ENCODE data around the gene GJD3.
A peak's percentile ranks its signal among the peaks of the same experiment; 100 is the strongest.

Gene GJD3

DNA sequence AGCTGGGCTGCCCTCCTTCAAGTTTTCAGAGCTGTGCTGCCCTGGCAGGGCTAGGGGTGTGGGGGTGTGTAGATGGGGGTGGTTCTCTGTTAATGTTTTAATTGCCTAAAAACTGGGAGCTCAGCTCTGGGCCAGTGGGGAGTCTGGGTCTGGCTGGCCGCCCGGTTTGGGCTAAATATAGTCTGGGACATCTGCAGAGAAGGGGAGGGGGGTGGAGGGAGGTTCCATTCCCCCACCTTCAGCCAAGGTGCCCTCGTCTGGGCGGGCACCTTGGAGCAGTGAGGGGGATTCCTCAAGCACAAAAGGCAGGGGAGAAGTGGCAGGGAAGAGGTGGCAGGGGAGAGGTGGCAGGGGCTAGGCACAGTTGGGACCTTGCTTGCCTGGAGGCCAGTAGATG is 42.6 kb downstream of the GJD3 start:
- DNase-seq = no peak

DNA sequence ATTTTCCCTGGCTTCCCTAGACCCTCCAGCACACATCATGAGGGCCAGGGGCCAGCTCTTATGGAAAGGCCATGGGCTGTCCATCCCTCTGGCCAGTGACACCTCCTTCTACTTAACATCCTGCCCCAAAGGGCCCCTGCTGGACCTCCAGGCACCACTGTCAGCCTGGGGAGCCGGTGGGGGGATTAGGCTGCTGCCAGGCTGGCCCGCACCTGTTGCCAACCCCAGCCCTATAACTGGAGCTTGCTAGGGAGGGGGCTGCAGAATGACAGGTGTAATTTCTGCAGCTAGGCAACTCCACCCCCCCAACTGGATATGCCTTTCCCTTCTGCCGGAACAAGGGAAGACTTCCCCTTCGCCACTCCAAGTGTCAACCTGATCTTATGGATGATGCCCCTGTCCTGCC is 43.0 kb downstream of the GJD3 start:
- no peak for DNase-seq

DNA sequence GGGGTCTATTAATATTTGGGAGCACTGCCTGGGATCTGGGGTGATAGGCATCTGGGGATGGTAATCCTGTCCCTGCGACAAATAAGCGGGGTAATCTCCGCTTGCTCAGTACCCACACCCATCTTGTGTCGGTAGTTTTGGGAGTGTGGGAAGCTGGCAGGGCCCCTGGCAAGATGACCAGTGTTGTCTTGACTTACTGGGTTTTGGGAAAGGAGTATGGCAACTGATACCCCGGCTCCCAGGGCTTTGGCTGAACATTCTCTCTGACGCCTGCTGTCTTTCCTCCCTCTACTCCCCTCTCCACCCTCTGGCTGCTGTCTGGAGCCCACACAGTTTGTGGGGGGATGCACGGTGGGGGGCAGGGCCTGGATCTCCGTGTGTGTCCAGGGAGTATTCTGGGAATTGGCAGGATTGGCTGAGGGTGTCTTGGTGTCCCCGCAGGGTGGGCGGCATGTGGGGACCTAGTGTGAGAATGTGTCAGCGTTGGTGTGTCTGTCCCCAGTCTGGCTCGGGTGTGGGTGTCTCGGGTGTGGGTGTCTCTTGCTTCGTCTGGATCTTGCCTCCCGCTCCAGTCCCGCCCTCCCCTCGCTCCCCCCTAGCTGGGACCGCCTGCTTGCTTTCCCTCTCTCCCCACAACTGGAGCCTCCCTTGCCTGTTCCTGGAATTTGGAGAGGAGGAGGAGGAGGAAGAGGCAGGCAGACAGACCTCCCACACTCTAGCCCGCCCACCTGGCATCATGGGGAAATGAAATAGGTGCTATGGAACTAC is 43.6 kb downstream of the GJD3 start:
- DNase-seq = peak; percentile 44

DNA sequence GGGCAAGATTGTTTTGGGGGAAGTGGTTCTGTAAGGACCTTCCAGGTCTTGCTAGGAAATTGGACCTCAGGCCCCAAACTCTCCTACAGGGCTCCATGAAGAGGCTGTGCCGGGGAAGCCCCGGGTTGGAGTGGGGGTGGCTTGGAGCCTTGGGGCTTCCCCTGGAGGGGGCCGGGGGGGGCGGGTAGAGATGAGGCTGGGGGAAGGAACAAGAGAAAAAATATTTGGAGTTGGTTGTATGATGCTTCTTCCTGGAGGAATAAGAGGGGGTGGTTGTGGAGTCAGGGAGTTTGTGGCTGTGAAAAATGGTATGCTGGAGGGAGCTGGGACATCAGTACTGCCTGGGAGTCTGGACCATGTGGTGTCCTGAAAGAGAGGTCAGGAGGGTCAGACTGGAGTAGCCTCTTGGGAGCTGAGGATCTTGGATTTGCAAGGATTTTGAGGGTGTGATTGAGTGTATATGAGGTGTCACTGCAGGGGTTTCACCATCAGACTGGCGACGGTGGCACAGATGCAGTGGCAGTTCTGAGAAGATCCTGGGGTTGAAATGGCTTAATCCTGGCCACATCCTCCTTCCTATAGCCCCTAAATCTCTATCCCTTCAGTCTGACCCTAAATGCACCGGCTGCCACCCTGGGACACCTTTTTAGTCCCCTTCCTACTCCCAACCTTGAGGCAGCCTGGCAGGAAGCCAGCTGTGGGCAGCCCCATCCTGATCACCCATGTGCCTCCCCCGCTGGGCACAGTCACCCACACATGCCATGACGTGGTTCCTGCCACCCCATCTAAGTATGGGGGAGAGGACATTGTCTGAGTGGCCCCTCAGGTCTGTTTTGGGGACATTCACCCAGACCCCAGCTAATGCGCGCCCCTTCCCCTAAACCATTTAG is 44.6 kb downstream of the GJD3 start:
- DNase-seq = peak; percentile 80

GRCh38 chr17:40318830-40319391 is 45.6 kb downstream of the GJD3 start:
- DNase-seq = peak; percentile 28

- peak; percentile 96 for DNase-seq
Observed at GRCh38 chr17:40317880-40318829, 46.4 kb downstream of the GJD3 start.

DNA sequence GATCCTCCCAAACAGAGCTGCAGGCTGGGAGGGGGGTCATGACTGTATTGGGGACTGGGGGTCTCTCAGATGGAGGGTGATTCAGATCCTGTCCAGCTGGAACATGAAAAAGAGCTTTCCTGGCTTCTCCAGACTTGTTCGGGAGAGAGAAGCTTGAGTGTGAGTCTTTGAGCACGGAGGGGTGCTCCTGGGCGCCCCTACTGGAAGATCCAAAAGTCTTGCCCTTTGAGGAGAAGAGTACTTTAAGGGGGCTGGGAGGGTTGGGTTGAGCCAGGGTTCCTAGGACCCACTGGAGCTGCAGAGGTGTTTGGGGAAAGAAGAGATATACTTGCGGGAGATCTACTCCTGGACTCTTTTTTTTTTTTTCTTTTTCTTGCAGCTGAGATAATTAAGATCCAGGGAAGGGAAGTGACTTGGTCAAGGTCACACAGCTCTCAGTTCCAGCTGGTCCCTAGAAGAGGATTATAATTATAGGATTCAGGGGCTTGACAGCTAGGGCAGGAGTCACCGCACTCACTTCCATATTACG is 47.1 kb downstream of the GJD3 start:
- peak; percentile 72 for DNase-seq

- DNase-seq = no peak
Observed at GRCh38 chr17:40316571-40317344, 47.8 kb downstream of the GJD3 start.

DNA sequence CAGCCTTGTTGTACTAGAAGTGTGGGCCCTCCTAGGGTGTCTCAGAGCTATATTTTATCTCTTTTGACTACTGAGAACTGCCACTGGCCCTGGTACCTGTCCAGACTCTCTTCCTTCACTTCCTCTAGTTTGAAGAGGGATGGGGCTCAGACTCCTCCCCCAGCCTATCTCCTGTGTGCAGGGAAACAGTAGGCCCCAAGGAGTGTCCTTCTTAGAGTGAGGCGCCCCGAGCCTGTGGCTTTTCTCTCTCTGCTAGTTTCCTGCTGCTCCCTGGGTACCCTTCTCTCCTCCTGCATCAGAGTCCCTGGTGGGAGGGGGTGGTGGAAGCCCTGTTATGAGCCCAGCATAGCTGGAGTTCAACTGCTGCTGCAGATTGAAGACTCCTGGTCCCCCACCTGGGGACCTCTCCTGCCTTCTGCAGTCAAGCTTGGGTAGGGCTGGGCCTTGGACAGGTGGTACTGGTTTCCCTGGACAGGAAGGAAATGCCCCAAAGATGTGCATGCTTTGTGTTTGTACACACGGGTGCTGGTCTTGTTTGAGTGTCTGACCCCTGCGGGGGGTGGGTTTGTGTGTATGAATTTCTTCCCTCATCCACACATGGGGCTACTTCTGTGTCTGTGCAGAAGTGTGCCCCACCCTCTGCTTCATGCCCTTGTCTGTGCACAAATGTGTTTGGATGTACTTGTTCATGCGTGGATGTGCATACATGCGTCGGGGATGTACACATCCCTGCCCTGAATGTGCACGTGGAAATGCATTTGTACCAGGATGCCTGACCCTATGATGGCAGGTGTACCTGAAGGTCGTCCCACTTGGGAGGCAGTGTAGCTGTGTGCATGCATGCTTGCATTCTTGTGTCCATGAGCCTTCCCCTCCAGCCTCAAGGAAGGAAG is 48.6 kb downstream of the GJD3 start:
- DNase-seq = peak; percentile 32

GRCh38 chr17:40315206-40315605 is 49.3 kb downstream of the GJD3 start:
- DNase-seq = no peak

DNA sequence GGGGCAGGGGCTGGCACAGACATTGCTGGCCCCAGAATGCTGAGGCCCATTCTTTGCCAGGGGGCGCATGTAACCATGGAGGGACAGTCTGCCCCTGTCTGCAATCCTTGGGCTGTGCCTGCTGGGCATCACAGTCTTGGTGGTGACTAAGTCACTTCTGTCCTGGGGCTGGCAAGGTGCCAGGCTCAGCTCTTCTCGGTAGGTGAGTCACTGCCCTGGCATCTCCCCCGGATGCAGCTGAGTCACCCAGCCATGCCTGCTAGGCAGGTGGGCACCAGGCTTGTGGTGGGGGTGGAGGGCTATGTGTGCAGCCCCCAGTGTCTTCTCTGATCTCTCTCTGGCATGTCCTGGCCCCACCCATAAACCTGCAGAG is 50.0 kb downstream of the GJD3 start:
- peak; percentile 90 for DNase-seq

- no peak for DNase-seq
Observed at GRCh38 chr17:40313668-40314583, 50.6 kb downstream of the GJD3 start.
